Measurements from ENCODE around the gene EPB41L5.

GRCh38 chr2:120176526-120176925 is 163.6 kb downstream of the EPB41L5 start:
- no peak for TF ChIP-seq ZNF207 (IDR thresholded peaks at IDR 0.05; ENCODE audit: borderline replicate concordance)
- TF ChIP-seq CTCF (IDR thresholded peaks at IDR 0.05 in 2 of 3, conservative IDR thresholded peaks at IDR 0.05 in 1 of 3; ENCODE audit: control insufficient read depth in 2 of 3, extremely low read depth in 1 of 3, insufficient read depth in 1 of 3, low read depth in 3 of 3, low read length in 3 of 3): no peak
- no peak for TF ChIP-seq SMC3 (IDR thresholded peaks at IDR 0.05; ENCODE audit: borderline replicate concordance, low read length)
- TF ChIP-seq PML (IDR thresholded peaks at IDR 0.05; ENCODE audit: low read length): no peak

All from GM12878 (cell line).